Natural killer cell (primary cell): ENCODE results near the gene FAM181B. TPM values are rescaled to one million over a fixed set of nuclear protein-coding genes. Genes with fewer than 3 reads are reported as not detected.

Experiments used
- ATAC-seq, 3 donors: fragments of 150-1000 bp in 2 of 3; fragments of 200-7000 bp in 1 of 3; cut with Tn5 transposase; 1 replicate in 1 of 3; 2 replicates in 2 of 3; pipeline ENCODE4 v1.10.0; 2021; ENCODE audit warnings: mild to moderate bottlenecking in 2 of 3, moderate library complexity in 2 of 3
- DNase-seq, 2 donors: peaks; one replicate each; pipeline versions ENCODE4 v3.0.0 to v3.0.0-alpha.2; 2013 to 2021; ENCODE audit warnings: mixed read lengths in 1 of 2
- H3K27ac ChIP-seq: one replicate; pipeline ENCODE4 v1.5.1; 2013; ENCODE audit warnings: mild to moderate bottlenecking, low read length
- H3K27me3 ChIP-seq: one replicate; pipeline ENCODE4 v1.6.1; 2013; ENCODE audit warnings: low read length; ENCODE audit not compliant: control insufficient read depth, insufficient read depth
- H3K36me3 ChIP-seq: one replicate; pipeline ENCODE4 v1.6.1; 2013; ENCODE audit warnings: low read length; ENCODE audit not compliant: control insufficient read depth, insufficient read depth
- H3K4me1 ChIP-seq: one replicate; pipeline ENCODE4 v1.6.1; 2013; ENCODE audit warnings: low read length; ENCODE audit not compliant: control insufficient read depth, insufficient read depth
- H3K4me3 ChIP-seq: one replicate; pipeline ENCODE4 v1.5.1; 2013; ENCODE audit warnings: low read length
- H3K9me3 ChIP-seq: one replicate; pipeline ENCODE4 v1.6.1; 2013; ENCODE audit warnings: low read length; ENCODE audit not compliant: control insufficient read depth, insufficient read depth
- H3K27ac Mint-ChIP-seq, 2 donors: one replicate each; pipeline ENCODE4 v1.8.0; 2022; ENCODE audit warnings: mild to moderate bottlenecking in 2 of 2, mixed read lengths in 2 of 2, moderate library complexity in 1 of 2
- H3K27me3 Mint-ChIP-seq, 2 donors: one replicate each; pipeline ENCODE4 v1.8.0; 2022; ENCODE audit warnings: low read depth in 2 of 2, mixed read lengths in 2 of 2
- H3K36me3 Mint-ChIP-seq: one replicate; pipeline ENCODE4 v1.8.0; 2022; ENCODE audit warnings: mixed read lengths
- H3K4me1 Mint-ChIP-seq, 2 donors: one replicate each; pipeline ENCODE4 v1.8.0; 2022; ENCODE audit warnings: mixed read lengths in 2 of 2
- H3K4me3 Mint-ChIP-seq: one replicate; pipeline ENCODE4 v1.8.0; 2022; ENCODE audit warnings: mild to moderate bottlenecking, moderate library complexity, mixed read lengths
- H3K9me3 Mint-ChIP-seq, 2 donors: one replicate each; pipeline ENCODE4 v1.8.0; 2022; ENCODE audit warnings: mixed read lengths in 2 of 2
- CTCF ChIP-seq: fragments of 200-600 bp; IDR thresholded peaks from one replicate; pipeline ENCODE4 v1.8.0; 2022; ENCODE audit warnings: antibody characterized with exemption
- WGBS: methylation state at CpG from one replicate; pipeline ENCODE4 v1.1.7; 2013; ENCODE audit warnings: missing lambda C conversion rate; ENCODE audit not compliant: insufficient coverage; 5-methylcytosine and 5-hydroxymethylcytosine counted together
- intact Hi-C: fragments of 100-400 bp; cut with micrococcal nuclease; formaldehyde crosslinking; loops from one replicate; pipeline ENCODE4 v1.14.2; 2022
- total RNA-seq, 4 donors: library from RNA; stranded (reverse); fragments of 120-200 nt in 1 of 4; gene quantifications; one replicate each; pipeline versions ENCODE4 v1.2.3 to v1.2.4, GENCODE V29; 2013 to 2022

Gene FAM181B
- total RNA-seq, 3 donors from 2014 or later (not counting 1 experiment from before 2014, with no cell fraction given): not detected

- Mint-ChIP-seq H3K27ac (no peak overlapping the region), H3K9me3 (no peaks in the 10 kb centered on the region), H3K27me3 (no peaks in the 10 kb centered on the region), H3K36me3 (no peaks in the 10 kb centered on the region), H3K4me1 (no peaks in the 10 kb centered on the region), H3K4me3 (no peak overlapping the region)
- Histone ChIP-seq H3K27me3 (no peaks in the 10 kb centered on the region), H3K9me3 (no peaks in the 10 kb centered on the region), H3K27ac (no peak overlapping the region), H3K4me3 (no peak overlapping the region), H3K36me3 (no peaks in the 10 kb centered on the region), H3K4me1 (no peaks in the 10 kb centered on the region)
- intact Hi-C loops: no loop called here
- ATAC-seq: no peak
- TF ChIP-seq CTCF: no peak
- 84% methylated on average over 12 of the region's 14 CpGs for WGBS
- DNase-seq: no peak
Measured at GRCh38 chr11:82714346-82715174, 19.1 kb downstream of the FAM181B start.

GRCh38 chr11:82711648-82712047 lies 22.0 kb downstream of the FAM181B start:
- Histone ChIP-seq H3K27me3 (no peaks in the 10 kb centered on the region), H3K27ac (no peak overlapping the region), H3K4me1 (no peaks in the 10 kb centered on the region), H3K36me3 (no peaks in the 10 kb centered on the region), H3K9me3 (no peaks in the 10 kb centered on the region), H3K4me3 (no peak overlapping the region)
- TF ChIP-seq CTCF: no peak
- DNase-seq (no peak), ATAC-seq (no peak)
- Mint-ChIP-seq H3K27ac (no peak overlapping the region), H3K9me3 (no peaks in the 10 kb centered on the region), H3K4me1 (no peaks in the 10 kb centered on the region), H3K4me3 (no peak overlapping the region), H3K36me3 (no peaks in the 10 kb centered on the region), H3K27me3 (peaks cover 0 to 3% of the 10 kb centered on the region in 2 donors)
- intact Hi-C loops: no loop called here

GRCh38 chr11:82703796-82704195 lies 29.9 kb downstream of the FAM181B start:
- Histone ChIP-seq H3K27ac (no peak overlapping the region), H3K9me3 (no peaks in the 10 kb centered on the region), H3K27me3 (no peaks in the 10 kb centered on the region), H3K4me1 (no peaks in the 10 kb centered on the region), H3K4me3 (no peak overlapping the region), H3K36me3 (no peaks in the 10 kb centered on the region)
- no peaks in the 10 kb centered on the region for H3K9me3 Mint-ChIP-seq
- no peak overlapping the region for H3K27ac Mint-ChIP-seq
- H3K36me3 Mint-ChIP-seq: no peaks in the 10 kb centered on the region
- TF ChIP-seq CTCF: no peak
- DNase-seq (no peak), ATAC-seq (no peak)
- H3K4me3 Mint-ChIP-seq: no peak overlapping the region
- intact Hi-C loops: no loop called here
- H3K27me3 Mint-ChIP-seq: peaks cover 0 to 8% of the 10 kb centered on the region in 2 donors
- no peaks in the 10 kb centered on the region for H3K4me1 Mint-ChIP-seq
- 85% methylated on average over 5 of the region's 5 CpGs for WGBS

GRCh38 chr11:82703226-82703625 lies 30.4 kb downstream of the FAM181B start:
- Histone ChIP-seq H3K27me3 (no peaks in the 10 kb centered on the region), H3K36me3 (no peaks in the 10 kb centered on the region), H3K4me1 (no peaks in the 10 kb centered on the region), H3K9me3 (no peaks in the 10 kb centered on the region), H3K27ac (no peak overlapping the region), H3K4me3 (no peak overlapping the region)
- DNase-seq: no peak
- intact Hi-C loops: no loop called here
- Mint-ChIP-seq H3K27me3 (peaks cover 0 to 8% of the 10 kb centered on the region in 2 donors), H3K27ac (no peak overlapping the region), H3K36me3 (no peaks in the 10 kb centered on the region), H3K4me3 (no peak overlapping the region), H3K4me1 (no peaks in the 10 kb centered on the region), H3K9me3 (no peaks in the 10 kb centered on the region)
- ATAC-seq: no peak
- TF ChIP-seq CTCF: no peak
- WGBS: 81% methylated on average over 2 of the region's 2 CpGs
